Activated CD4-positive, CD25-positive, alpha-beta regulatory T cell treated with anti-CD3 and anti-CD28 coated beads, Interleukin-2, amount 50 U/mL, for 24 hours (primary cell): ENCODE data around the gene ODC1.
"Not testable (repeated sequence)": the region's sequence is repeated elsewhere in the genome, so short reads cannot be mapped to it uniquely, and the experiment has no call there.

ENCODE experiments used
- ATAC-seq, 2 donors: fragments of 150-1000 bp; cut with Tn5 transposase; one replicate each; pipeline ENCODE4 v1.10.0; 2021; ENCODE audit warnings: mild to moderate bottlenecking in 1 of 2, moderate library complexity in 1 of 2

The ODC1 gene

GRCh38 chr2:10477443-10478297 is 29.5 kb upstream of the ODC1 start:
- ATAC-seq, result no peak

- no peak for ATAC-seq
Measured at GRCh38 chr2:10476723-10477442, 28.8 kb upstream of the ODC1 start.

GRCh38 chr2:10475811-10476660 is 27.9 kb upstream of the ODC1 start:
- ATAC-seq, result no peak

GRCh38 chr2:10475221-10475722 is 27.1 kb upstream of the ODC1 start:
- no peak for ATAC-seq

GRCh38 chr2:10473121-10473756 is 25.1 kb upstream of the ODC1 start:
- no peak for ATAC-seq

GRCh38 chr2:10471955-10472354 is 23.8 kb upstream of the ODC1 start:
- no peak for ATAC-seq

- no peak for ATAC-seq
Measured at GRCh38 chr2:10471046-10471571, 23.0 kb upstream of the ODC1 start.

GRCh38 chr2:10469955-10470608 is 22.0 kb upstream of the ODC1 start:
- no peak for ATAC-seq

- no peak for ATAC-seq
Measured at GRCh38 chr2:10469301-10469700, 21.2 kb upstream of the ODC1 start.

- no peak for ATAC-seq
Measured at GRCh38 chr2:10467401-10467800, 19.3 kb upstream of the ODC1 start.

GRCh38 chr2:10466801-10467200 is 18.7 kb upstream of the ODC1 start:
- ATAC-seq, result no peak

- no peak for ATAC-seq
Measured at GRCh38 chr2:10465910-10466309, 17.8 kb upstream of the ODC1 start.

GRCh38 chr2:10462178-10463083 is 14.3 kb upstream of the ODC1 start:
- no peak for ATAC-seq

- ATAC-seq, result no peak
Measured at GRCh38 chr2:10460366-10460796, 12.3 kb upstream of the ODC1 start.

GRCh38 chr2:10457846-10458598 is 9.9 kb upstream of the ODC1 start:
- no peak for ATAC-seq

- not testable (repeated sequence) for ATAC-seq
Measured at GRCh38 chr2:10457195-10457594, 9.1 kb upstream of the ODC1 start.

- ATAC-seq, result no peak
Measured at GRCh38 chr2:10454505-10454904, 6.4 kb upstream of the ODC1 start.

- no peak for ATAC-seq
Measured at GRCh38 chr2:10453905-10454298, 5.8 kb upstream of the ODC1 start.
